HL-60/S4 (cell line): ENCODE measurements around the gene ENTPD2.

Experiments used
- in situ Hi-C: fragments of 300-500 bp; cut with MboI; formaldehyde crosslinking; loops from 2 replicates; pipeline ENCODE4 v1.14.3; 2022; ENCODE audit warnings: low sequenced_read_pairs

Gene ENTPD2

GRCh38 chr9:137048655-137049543 lies 5.0 kb downstream of the ENTPD2 start:
- in situ Hi-C loops: loop anchor here (25.0 kb wide), 1 partner anchor 262 kb away; the partner anchor contains the start of genes CCDC183 and TMEM141

GRCh38 chr9:137046088-137046787 lies 7.6 kb downstream of the ENTPD2 start, which contains the start of gene NPDC1:
NPDC1 (minus strand) TSS chr9:137046177; CDS start chr9:137045989, 188 bp downstream.
- in situ Hi-C loops: loop anchor here (25.0 kb wide), 1 partner anchor 259 kb away; the partner anchor contains the start of genes CCDC183 and TMEM141

- in situ Hi-C loops: loop anchor here (25.0 kb wide), 1 partner anchor 258 kb away; the partner anchor contains the start of genes CCDC183 and TMEM141
These were observed 8.4 kb downstream of the ENTPD2 start for GRCh38 chr9:137045294-137046087.

- in situ Hi-C loops: loop anchor here (25.0 kb wide), 1 partner anchor 257 kb away; the partner anchor contains the start of genes CCDC183 and TMEM141
These were observed 9.2 kb downstream of the ENTPD2 start for GRCh38 chr9:137044502-137045177.

- in situ Hi-C loops: loop anchor here (25.0 kb wide), 1 partner anchor 257 kb away; the partner anchor contains the start of genes CCDC183 and TMEM141
These were observed 9.8 kb downstream of the ENTPD2 start for GRCh38 chr9:137044037-137044436.

- in situ Hi-C loops: loop anchor here (25.0 kb wide), 1 partner anchor 256 kb away; the partner anchor contains the start of genes CCDC183 and TMEM141
These were observed 10.8 kb downstream of the ENTPD2 start for GRCh38 chr9:137042751-137043727.

GRCh38 chr9:137041124-137041523 lies 12.7 kb downstream of the ENTPD2 start:
- in situ Hi-C loops: loop anchor here (25.0 kb wide), 1 partner anchor 254 kb away; the partner anchor contains the start of genes CCDC183 and TMEM141

- in situ Hi-C loops: loop anchor here (25.0 kb wide), 1 partner anchor 253 kb away; the partner anchor contains the start of genes CCDC183 and TMEM141
These were observed 13.3 kb downstream of the ENTPD2 start for GRCh38 chr9:137040568-137040967.

GRCh38 chr9:137039611-137040366 lies 14.1 kb downstream of the ENTPD2 start:
- in situ Hi-C loops: loop anchor here (25.0 kb wide), 1 partner anchor 252 kb away; the partner anchor contains the start of genes CCDC183 and TMEM141

GRCh38 chr9:137038916-137039315 lies 14.9 kb downstream of the ENTPD2 start:
- in situ Hi-C loops: loop anchor here (25.0 kb wide), 1 partner anchor 252 kb away; the partner anchor contains the start of genes CCDC183 and TMEM141

GRCh38 chr9:137037483-137037882 lies 16.4 kb downstream of the ENTPD2 start:
- in situ Hi-C loops: loop anchor here (25.0 kb wide), 1 partner anchor 250 kb away; the partner anchor contains the start of genes CCDC183 and TMEM141

- in situ Hi-C loops: loop anchor here (25.0 kb wide), 1 partner anchor 250 kb away; the partner anchor contains the start of genes CCDC183 and TMEM141
These were observed 16.8 kb downstream of the ENTPD2 start for GRCh38 chr9:137037035-137037434.

GRCh38 chr9:137035937-137036336 lies 17.9 kb downstream of the ENTPD2 start:
- in situ Hi-C loops: loop anchor here (25.0 kb wide), 1 partner anchor 249 kb away; the partner anchor contains the start of genes CCDC183 and TMEM141

GRCh38 chr9:137035507-137035834 lies 18.4 kb downstream of the ENTPD2 start:
- in situ Hi-C loops: loop anchor here (25.0 kb wide), 1 partner anchor 248 kb away; the partner anchor contains the start of genes CCDC183 and TMEM141

- in situ Hi-C loops: loop anchor here (25.0 kb wide), 1 partner anchor 248 kb away; the partner anchor contains the start of genes CCDC183 and TMEM141
These were observed 19.0 kb downstream of the ENTPD2 start for GRCh38 chr9:137034709-137035506.

GRCh38 chr9:137034039-137034708 lies 19.7 kb downstream of the ENTPD2 start:
- in situ Hi-C loops: loop anchor here (25.0 kb wide), 1 partner anchor 247 kb away; the partner anchor contains the start of genes CCDC183 and TMEM141
